GM12878 (cell line): ENCODE results near the gene OR10J4. TPM values are rescaled to one million over a fixed set of nuclear protein-coding genes. Genes with fewer than 3 reads are reported as not detected.

Experiments used
- ATAC-seq: fragments of 200-7000 bp; cut with Tn5 transposase; 3 replicates; pipeline ENCODE4 v1.9.1; 2020; ENCODE audit warnings: mild to moderate bottlenecking, moderate library complexity
- BruUV-seq: library from RNA; stranded (reverse); fragments of 400-500 nt; replicated peaks from 2 replicates; lab custom pipeline; 2021; lab: Mats Ljungman, UMichigan
- CTCF ChIA-PET: fragments of 300-600 bp; sonication (Branson Sonifier 250); formaldehyde crosslinking; extraction: SDS; loops from one replicate; lab custom pipeline; 2021; ENCODE audit warnings: inconsistent platforms; lab: Yijun Ruan, JAX
- POLR2A ChIA-PET: fragments of 350-600 bp; formaldehyde crosslinking; extraction: SDS; loops from one replicate; lab custom pipeline; 2021; ENCODE audit warnings: inconsistent platforms; lab: Charles Lee
- RAD21 ChIA-PET: fragments of 300-600 bp; sonication (Branson Sonifier 250); formaldehyde crosslinking; loops from one replicate; lab custom pipeline; 2023; ENCODE audit warnings: antibody characterized with exemption; ENCODE audit not compliant: unreplicated experiment; lab: Charles Lee
- SMC1A ChIA-PET: fragments of 300-600 bp; sonication (Branson Sonifier 250); formaldehyde crosslinking; loops from one replicate; lab custom pipeline; 2023; ENCODE audit not compliant: unreplicated experiment, uncharacterized antibody; lab: Charles Lee
- DNase-seq: peaks from one replicate; pipeline ENCODE4 v3.0.0-alpha.2; 2011; ENCODE audit warnings: low read depth, low spot score
- FAIRE-seq: peaks from 3 replicates; lab custom pipeline; 2011; peaks lifted over from hg19 to GRCh38; lab: Jason Lieb, UNC
- H2AFZ ChIP-seq: 2 replicates; pipeline ENCODE4 v1.6.0; 2011; ENCODE audit warnings: low read depth, low read length, control low read depth; ENCODE audit not compliant: control insufficient read depth
- H3K27ac ChIP-seq: 2 replicates; pipeline ENCODE4 v1.5.1; 2011; ENCODE audit warnings: control low read depth; ENCODE audit not compliant: control insufficient read depth, insufficient read depth
- H3K27me3 ChIP-seq, 2 experiments: replicated peaks in 1 of 2; 2 replicates each; pipeline versions ENCODE4 v1.6.0 to v1.6.1; 2011; ENCODE audit warnings: low read length in 1 of 2; ENCODE audit not compliant: control insufficient read depth in 2 of 2, insufficient read depth in 2 of 2
- H3K36me3 ChIP-seq, 2 experiments: 2 replicates each; pipeline ENCODE4 v1.5.1; 2011; ENCODE audit warnings: low read length in 1 of 2; ENCODE audit not compliant: control insufficient read depth in 2 of 2, insufficient read depth in 2 of 2
- H3K4me1 ChIP-seq: 2 replicates; pipeline ENCODE4 v1.6.1; 2011; ENCODE audit warnings: mild to moderate bottlenecking, low read length, moderate library complexity, mixed read lengths; ENCODE audit not compliant: control insufficient read depth, insufficient read depth
- H3K4me2 ChIP-seq: 2 replicates; pipeline ENCODE4 v1.6.0; 2011; ENCODE audit warnings: control low read depth; ENCODE audit not compliant: control insufficient read depth, insufficient read depth
- H3K4me3 ChIP-seq: fragments of 200-600 bp; sonication (generic); 2 replicates; pipeline ENCODE4 v1.5.1; 2016
- H3K79me2 ChIP-seq: 2 replicates; pipeline ENCODE4 v1.6.0; 2011; ENCODE audit warnings: low read length; ENCODE audit not compliant: control insufficient read depth, insufficient read depth
- H3K9ac ChIP-seq: 2 replicates; pipeline ENCODE4 v1.8.0; 2011; ENCODE audit warnings: low read length, control low read depth, mixed read lengths; ENCODE audit not compliant: control insufficient read depth, insufficient read depth
- H3K9me3 ChIP-seq: replicated peaks from 3 replicates; pipeline ENCODE4 v1.5.1; 2011; ENCODE audit warnings: mild to moderate bottlenecking, low read length; ENCODE audit not compliant: control insufficient read depth, insufficient read depth
- H4K20me1 ChIP-seq: 2 replicates; pipeline ENCODE4 v1.6.0; 2011; ENCODE audit not compliant: control insufficient read depth, insufficient read depth
- FOXK2 ChIP-seq: fragments of 450-650 bp; IDR thresholded peaks from 2 replicates; pipeline ENCODE4 v1.6.1; 2017; ENCODE audit warnings: mild to moderate bottlenecking, moderate library complexity
- SMAD1 ChIP-seq: fragments of 450-650 bp; IDR thresholded peaks from 2 replicates; pipeline ENCODE4 v1.6.1; 2018; ENCODE audit warnings: mild to moderate bottlenecking, low read depth; ENCODE audit not compliant: partially characterized antibody
- ZNF687 ChIP-seq: fragments of 450-650 bp; IDR thresholded peaks from 2 replicates; pipeline ENCODE4 v1.6.1; 2017; ENCODE audit warnings: mild to moderate bottlenecking, moderate library complexity
- WGBS: methylation state at CpG from one replicate; pipeline ENCODE4 v1.1.6; 2016; ENCODE audit warnings: low lambda C conversion rate; ENCODE audit not compliant: insufficient replicate concordance, insufficient coverage; ENCODE audit errors: missing lambda C conversion rate; 5-methylcytosine and 5-hydroxymethylcytosine counted together
- in situ Hi-C: fragments of 300-500 bp; cut with MboI; formaldehyde crosslinking; loops from 9 replicates; pipeline ENCODE4 v1.14.3; 2018; ENCODE audit warnings: mixed read lengths
- intact Hi-C: fragments of 100-400 bp; cut with micrococcal nuclease; formaldehyde crosslinking; loops from one replicate; pipeline ENCODE4 v1.14.2; 2022; ENCODE audit not compliant: unreplicated experiment
- polyA plus RNA-seq, 11 experiments: library from polyadenylated mRNA; depleted of rRNA in 4 of 11; unstranded in 6 of 11; stranded (reverse) in 5 of 11; fragments of >200 nt; fragmentation: Nextera tagmentation in 4 of 11; fragmentation: Illumina TruSeq in 1 of 11; extraction: Ambion mirVana in 4 of 11; extraction: Trizol in 1 of 11; gene quantifications; 1 replicate in 1 of 11; 2 replicates in 10 of 11; pipeline versions ENCODE4 v1.2.1 to v1.2.3, GENCODE V29; 2011 to 2016; ENCODE audit warnings: inconsistent platforms in 2 of 11, missing spikeins in 2 of 11, low read depth in 1 of 11
- total RNA-seq, 4 experiments: library from RNA; depleted of rRNA in 3 of 4; stranded (reverse); fragments of >200 nt in 3 of 4; fragmentation: Illumina TruSeq in 1 of 4; extraction: Trizol in 1 of 4; gene quantifications; 2 replicates each; pipeline versions ENCODE4 v1.2.1 to v1.2.3, GENCODE V29; 2013 to 2021

OR10J4 gene
- total and polyA plus RNA-seq, 10 of the 15 experiments (the other 5 are each of a cell fraction or from before 2014, with no cell fraction given) = not detected

- TF ChIP-seq SMAD1 = no peak
- no peak for TF ChIP-seq FOXK2
These were observed 10.2 kb upstream of the OR10J4 start (continued) for GRCh38 chr1:159421821-159422220.

GRCh38 chr1:159428536-159428935 lies 3.5 kb upstream of the OR10J4 start:
- SMC1A ChIA-PET = interaction anchor here (1.4 kb wide), 1 partner anchor 462 kb away, joined by 3 read pairs; no protein-coding TSS in a partner anchor
- Histone ChIP-seq H4K20me1 (no peaks in the 10 kb centered on the region), H3K79me2 (no peaks in the 10 kb centered on the region), H3K36me3 (no peaks in the 10 kb centered on the region), H3K4me2 (no peak overlapping the region), H2AFZ (no peak overlapping the region), H3K27me3 (no peaks in the 10 kb centered on the region), H3K9ac (no peak overlapping the region), H3K27ac (no peak overlapping the region), H3K9me3 (no peaks in the 10 kb centered on the region), H3K4me3 (no peak overlapping the region), H3K4me1 (no peaks in the 10 kb centered on the region)
- 31% methylated on average over 3 of the region's 3 CpGs for WGBS
- in situ Hi-C loops = no loop called here
- RAD21 ChIA-PET = no interaction called here
- POLR2A ChIA-PET = no interaction called here
- BruUV-seq = no TSS peak
- no peak for TF ChIP-seq ZNF687
- intact Hi-C loops = no loop called here
- DNase-seq (no peak), ATAC-seq (no peak), FAIRE-seq (no peak)
- CTCF ChIA-PET = interaction anchor here (0.9 kb wide), 1 partner anchor 10 kb away, joined by 3 read pairs; no protein-coding TSS in a partner anchor
